Activated T-helper 2 cell treated with anti-CD3 and anti-CD28 coated beads, Interferon-gamma antibody, Interleukin-2, Interleukin-4, amounts not matched to agents 10 μg/mL and 5 μg/mL and 100 μg/mL, durations not matched to agents 14 hours and 24 hours and 36 hours (primary cell): ENCODE results near the gene AUTS2. TPM values are rescaled to one million over a fixed set of nuclear protein-coding genes. Genes with fewer than 3 reads are reported as not detected.

Source experiments
- DNase-seq: peaks from one replicate; pipeline ENCODE4 v3.0.0; 2021; ENCODE audit warnings: low spot score
- H3K27ac Mint-ChIP-seq: one replicate; pipeline ENCODE4 v1.8.0; 2021; ENCODE audit warnings: mixed read lengths
- H3K27me3 Mint-ChIP-seq: one replicate; pipeline ENCODE4 v1.8.0; 2021; ENCODE audit warnings: low read depth, mixed read lengths
- H3K36me3 Mint-ChIP-seq: one replicate; pipeline ENCODE4 v1.8.0; 2021; ENCODE audit warnings: low read depth, mixed read lengths
- H3K4me1 Mint-ChIP-seq: one replicate; pipeline ENCODE4 v1.8.0; 2021; ENCODE audit warnings: low read depth, mixed read lengths
- H3K4me3 Mint-ChIP-seq: one replicate; pipeline ENCODE4 v1.8.0; 2021; ENCODE audit warnings: low read depth, mild to moderate bottlenecking, moderate library complexity, mixed read lengths
- H3K9me3 Mint-ChIP-seq: one replicate; pipeline ENCODE4 v1.8.0; 2021; ENCODE audit warnings: mixed read lengths
- intact Hi-C: fragments of 100-400 bp; cut with micrococcal nuclease; formaldehyde crosslinking; loops from one replicate; pipeline ENCODE4 v1.15.1; 2023
- total RNA-seq: library from RNA; stranded (reverse); gene quantifications from 2 replicates; pipeline ENCODE4 v1.2.3, GENCODE V29; 2022

AUTS2 gene
- total RNA-seq, 1 donor from 2014 or later, result 1.1 TPM

DNA sequence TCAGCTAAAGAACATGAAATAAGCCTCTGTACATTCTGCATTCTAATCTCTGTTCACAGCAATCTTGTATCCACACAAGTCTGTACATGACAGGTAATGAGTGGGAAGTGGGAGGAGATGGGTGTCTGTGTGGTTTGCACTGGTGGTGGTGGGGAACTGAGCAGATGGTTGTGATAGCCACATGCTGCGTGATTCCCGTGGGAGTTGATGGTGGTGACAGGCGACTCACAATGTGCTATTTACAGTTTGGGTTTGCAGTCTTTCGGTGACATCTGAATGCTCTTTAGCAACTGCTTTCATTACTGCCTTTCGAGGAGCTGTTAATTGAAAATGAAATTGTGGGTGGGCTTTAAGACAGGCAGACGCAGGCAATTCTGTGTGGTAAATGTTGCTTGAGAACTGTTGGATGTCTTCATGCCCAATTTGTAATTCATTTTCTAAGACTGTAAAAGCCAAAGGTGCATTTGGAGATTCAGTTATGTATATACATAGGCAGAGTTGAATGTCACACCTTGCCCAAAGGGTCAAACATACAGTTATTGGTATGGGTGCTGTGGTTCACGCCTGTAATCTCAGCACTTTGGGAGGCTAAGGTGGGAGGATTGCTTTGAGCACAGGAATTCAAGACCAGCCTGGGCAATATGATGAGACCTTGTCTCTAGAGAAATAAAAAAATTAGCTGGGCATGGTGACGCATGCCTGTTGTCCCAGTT is 308.2 kb downstream of the AUTS2 start:
- no peaks in the 10 kb centered on the region for H3K36me3 Mint-ChIP-seq
- no peak for DNase-seq
- no peak overlapping the region for H3K4me3 Mint-ChIP-seq
- no peaks in the 10 kb centered on the region for H3K27me3 Mint-ChIP-seq
- H3K4me1 Mint-ChIP-seq, result no peaks in the 10 kb centered on the region
- intact Hi-C loops, result no loop called here
- no peak overlapping the region for H3K27ac Mint-ChIP-seq
- H3K9me3 Mint-ChIP-seq, result no peaks in the 10 kb centered on the region

DNA sequence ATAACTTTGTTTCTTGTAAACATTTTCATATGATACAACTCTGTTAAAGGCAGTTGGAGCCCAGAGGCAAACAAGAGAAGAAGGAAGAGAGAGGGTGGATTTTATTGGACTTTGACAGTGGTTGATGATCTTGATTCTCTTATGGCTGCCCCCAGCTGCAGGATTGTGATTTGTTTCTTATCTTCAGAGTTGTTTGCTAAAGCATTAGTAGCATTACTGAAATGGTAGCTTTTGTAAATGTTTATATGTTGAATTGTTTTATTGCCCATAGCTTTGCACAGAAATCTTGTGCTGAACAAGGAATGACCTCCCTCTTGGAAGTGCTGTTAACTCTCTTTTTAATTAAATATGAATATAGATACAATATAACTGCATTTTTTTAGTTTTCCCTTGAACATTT is 309.4 kb downstream of the AUTS2 start:
- Mint-ChIP-seq H3K9me3 (peaks cover 3% of the 10 kb centered on the region), H3K27ac (no peak overlapping the region), H3K27me3 (no peaks in the 10 kb centered on the region), H3K4me3 (no peak overlapping the region), H3K4me1 (no peaks in the 10 kb centered on the region), H3K36me3 (no peaks in the 10 kb centered on the region)
- DNase-seq, result no peak
- intact Hi-C loops, result no loop called here

- intact Hi-C loops, result no loop called here
- peaks cover 4% of the 10 kb centered on the region for H3K9me3 Mint-ChIP-seq
- H3K27me3 Mint-ChIP-seq, result no peaks in the 10 kb centered on the region
Observed at GRCh38 chr7:69908454-69908853, 310.2 kb downstream of the AUTS2 start.

DNA sequence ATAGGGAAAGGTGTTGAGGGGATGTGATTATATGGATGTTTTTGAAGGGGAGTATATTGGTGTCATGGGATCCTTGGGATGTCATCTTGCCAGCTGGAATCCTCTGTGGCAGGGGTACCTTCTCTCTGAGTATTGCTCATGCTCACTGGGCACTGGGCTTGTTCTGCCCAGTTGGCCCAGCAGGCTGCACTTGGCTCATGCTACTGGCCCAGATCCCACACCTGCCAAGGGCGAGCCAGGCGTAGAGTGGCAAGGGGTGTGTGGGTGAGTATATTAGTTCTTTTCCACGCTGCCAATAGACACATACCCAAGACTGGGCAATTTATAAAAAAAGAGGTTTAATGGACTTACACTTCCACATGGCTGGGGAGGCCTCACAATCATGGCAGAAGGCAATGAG is 311.9 kb downstream of the AUTS2 start:
- Mint-ChIP-seq H3K36me3 (no peaks in the 10 kb centered on the region), H3K27me3 (no peaks in the 10 kb centered on the region), H3K27ac (no peak overlapping the region), H3K4me1 (no peaks in the 10 kb centered on the region), H3K9me3 (peaks cover 4% of the 10 kb centered on the region), H3K4me3 (no peak overlapping the region)
- DNase-seq, result no peak
- intact Hi-C loops, result no loop called here

More at GRCh38 chr7:69908454-69908853, 310.2 kb downstream of the AUTS2 start:
- no peak overlapping the region for H3K27ac Mint-ChIP-seq
- no peaks in the 10 kb centered on the region for H3K36me3 Mint-ChIP-seq
- no peaks in the 10 kb centered on the region for H3K4me1 Mint-ChIP-seq
- H3K4me3 Mint-ChIP-seq, result no peak overlapping the region
- DNase-seq, result no peak

- intact Hi-C loops, result no loop called here
- no peaks in the 10 kb centered on the region for H3K27me3 Mint-ChIP-seq
- peaks cover 4% of the 10 kb centered on the region for H3K9me3 Mint-ChIP-seq
- no peak for DNase-seq
- H3K4me1 Mint-ChIP-seq, result no peaks in the 10 kb centered on the region
- H3K36me3 Mint-ChIP-seq, result no peaks in the 10 kb centered on the region
- H3K27ac Mint-ChIP-seq, result no peak overlapping the region
- H3K4me3 Mint-ChIP-seq, result no peak overlapping the region
Observed at GRCh38 chr7:69911337-69911736, 313.1 kb downstream of the AUTS2 start.

- Mint-ChIP-seq H3K36me3 (no peaks in the 10 kb centered on the region), H3K27ac (no peak overlapping the region), H3K27me3 (no peaks in the 10 kb centered on the region), H3K4me1 (no peaks in the 10 kb centered on the region), H3K4me3 (no peak overlapping the region), H3K9me3 (peaks cover 4% of the 10 kb centered on the region)
- DNase-seq, result no peak
- intact Hi-C loops, result no loop called here
Observed at GRCh38 chr7:69912141-69912540, 313.9 kb downstream of the AUTS2 start.

DNA sequence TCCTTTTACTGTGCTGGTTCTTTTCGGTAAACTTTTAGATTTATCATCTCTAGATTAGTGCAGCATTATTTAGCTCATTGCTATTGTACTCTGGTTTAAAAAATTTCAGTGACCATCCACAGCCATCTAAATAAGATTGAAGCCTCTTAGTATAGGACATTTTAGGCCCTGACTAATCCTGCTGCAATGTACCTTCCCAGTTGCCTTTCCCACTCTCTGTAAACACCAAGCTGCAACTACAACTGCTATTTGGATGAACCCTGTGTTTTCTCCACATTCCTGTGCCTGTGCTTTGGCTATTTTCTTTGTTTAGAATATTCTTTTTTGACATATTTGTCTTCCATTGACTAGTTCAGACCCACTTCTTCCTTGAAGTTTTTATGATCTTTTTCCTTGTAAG is 314.6 kb downstream of the AUTS2 start:
- H3K4me1 Mint-ChIP-seq, result no peaks in the 10 kb centered on the region
- H3K27me3 Mint-ChIP-seq, result no peaks in the 10 kb centered on the region
- no peaks in the 10 kb centered on the region for H3K36me3 Mint-ChIP-seq
- H3K27ac Mint-ChIP-seq, result no peak overlapping the region
- H3K4me3 Mint-ChIP-seq, result no peak overlapping the region
- DNase-seq, result no peak
- intact Hi-C loops, result no loop called here
- H3K9me3 Mint-ChIP-seq, result peaks cover 4% of the 10 kb centered on the region

GRCh38 chr7:69919426-69920111 is 321.3 kb downstream of the AUTS2 start:
- no peaks in the 10 kb centered on the region for H3K27me3 Mint-ChIP-seq
- intact Hi-C loops, result no loop called here
- DNase-seq, result no peak
- no peaks in the 10 kb centered on the region for H3K36me3 Mint-ChIP-seq
- no peaks in the 10 kb centered on the region for H3K9me3 Mint-ChIP-seq
- H3K27ac Mint-ChIP-seq, result no peak overlapping the region
- H3K4me1 Mint-ChIP-seq, result no peaks in the 10 kb centered on the region
- H3K4me3 Mint-ChIP-seq, result no peak overlapping the region

DNA sequence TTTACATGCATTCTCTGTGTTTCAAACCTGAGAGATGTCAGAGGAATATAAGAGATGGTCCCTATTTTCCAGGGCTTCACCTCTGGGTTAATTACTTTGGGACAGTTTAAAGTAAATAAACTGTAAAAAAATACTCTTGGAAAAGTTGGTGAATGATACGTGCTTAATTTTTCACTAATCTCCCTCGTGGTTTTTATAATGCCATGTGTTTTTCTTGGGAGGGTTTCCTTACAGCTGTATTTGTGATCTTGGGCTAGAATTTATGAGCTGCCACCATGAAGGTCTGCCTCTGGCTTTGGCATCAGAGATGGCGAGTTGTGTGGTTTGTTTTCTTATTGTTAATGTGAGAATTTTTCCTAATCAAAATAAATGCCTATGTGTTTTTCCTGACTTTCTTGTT is 322.5 kb downstream of the AUTS2 start:
- H3K9me3 Mint-ChIP-seq, result no peaks in the 10 kb centered on the region
- no peaks in the 10 kb centered on the region for H3K4me1 Mint-ChIP-seq
- H3K27me3 Mint-ChIP-seq, result no peaks in the 10 kb centered on the region
- H3K27ac Mint-ChIP-seq, result no peak overlapping the region
- H3K36me3 Mint-ChIP-seq, result no peaks in the 10 kb centered on the region
- no peak overlapping the region for H3K4me3 Mint-ChIP-seq
- intact Hi-C loops, result no loop called here
- DNase-seq, result no peak

- no peak overlapping the region for H3K27ac Mint-ChIP-seq
- no peak overlapping the region for H3K4me3 Mint-ChIP-seq
- intact Hi-C loops, result no loop called here
- no peaks in the 10 kb centered on the region for H3K9me3 Mint-ChIP-seq
- no peak for DNase-seq
- no peaks in the 10 kb centered on the region for H3K4me1 Mint-ChIP-seq
- H3K36me3 Mint-ChIP-seq, result no peaks in the 10 kb centered on the region
- no peaks in the 10 kb centered on the region for H3K27me3 Mint-ChIP-seq
Observed at GRCh38 chr7:69922026-69922803, 323.9 kb downstream of the AUTS2 start.

DNA sequence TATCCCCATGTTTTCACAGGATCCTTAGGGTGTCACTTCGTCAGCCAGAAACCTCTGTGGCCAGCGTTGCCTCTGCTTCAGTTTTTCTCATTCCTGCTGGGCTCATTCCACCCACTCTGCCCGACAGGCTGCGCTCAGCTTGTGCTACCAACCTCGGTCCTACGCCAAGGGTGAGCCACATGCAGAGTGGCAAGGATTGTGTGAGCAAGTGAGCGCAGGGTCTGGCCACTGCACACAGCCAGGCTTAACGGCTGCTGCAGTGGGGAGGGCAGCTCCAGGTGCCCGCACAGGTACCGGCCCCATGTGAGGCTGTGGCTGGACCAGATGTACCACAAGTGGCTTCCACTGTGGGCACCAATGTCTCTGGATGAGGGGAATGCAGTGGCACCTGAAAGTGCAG is 329.2 kb downstream of the AUTS2 start:
- no peak for DNase-seq
- H3K4me3 Mint-ChIP-seq, result no peak overlapping the region
- intact Hi-C loops, result no loop called here
- no peaks in the 10 kb centered on the region for H3K36me3 Mint-ChIP-seq
- no peaks in the 10 kb centered on the region for H3K4me1 Mint-ChIP-seq
- no peaks in the 10 kb centered on the region for H3K27me3 Mint-ChIP-seq
- H3K9me3 Mint-ChIP-seq, result no peaks in the 10 kb centered on the region
- H3K27ac Mint-ChIP-seq, result no peak overlapping the region

DNA sequence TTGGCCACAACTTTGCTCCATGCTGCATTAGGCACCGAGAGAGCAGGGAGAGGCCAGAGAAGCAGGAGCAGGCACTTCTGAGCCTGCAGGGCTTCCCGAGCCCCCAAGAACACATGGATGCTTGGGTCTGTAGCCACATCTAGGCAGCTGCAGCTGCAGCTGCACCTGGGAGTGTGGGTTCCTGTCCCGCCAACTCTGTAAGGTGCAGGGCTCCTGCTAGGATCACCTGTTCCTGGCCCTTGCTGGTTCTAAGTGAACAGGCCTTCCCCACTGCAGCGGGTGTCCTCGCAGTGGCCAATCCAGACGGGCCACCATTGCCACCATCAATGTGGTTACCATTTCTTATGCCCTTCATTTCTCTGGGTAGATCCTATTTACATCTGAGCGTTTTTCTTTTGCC is 330.3 kb downstream of the AUTS2 start:
- Mint-ChIP-seq H3K27ac (no peak overlapping the region), H3K4me3 (no peak overlapping the region), H3K36me3 (no peaks in the 10 kb centered on the region), H3K9me3 (no peaks in the 10 kb centered on the region), H3K27me3 (no peaks in the 10 kb centered on the region), H3K4me1 (no peaks in the 10 kb centered on the region)
- intact Hi-C loops, result no loop called here
- DNase-seq, result no peak

DNA sequence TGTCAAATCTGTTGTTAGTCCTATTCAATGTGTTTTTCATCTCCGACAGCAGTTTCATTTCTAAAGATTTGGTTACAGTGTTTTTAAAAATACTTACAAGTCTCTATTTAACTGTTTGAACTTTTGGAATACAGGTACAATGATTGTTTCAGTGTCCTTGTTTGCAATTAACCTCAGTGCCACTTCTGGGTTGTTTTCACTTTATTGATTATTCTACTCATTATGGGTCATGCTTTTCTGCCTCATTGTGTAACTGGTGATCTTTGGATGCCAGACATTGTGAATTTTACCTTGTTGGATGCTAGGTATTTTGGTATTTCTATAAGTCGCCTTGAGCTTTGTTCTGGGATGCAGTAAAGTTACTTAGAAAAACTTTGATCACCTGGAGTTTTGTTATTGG is 331.3 kb downstream of the AUTS2 start:
- no peak overlapping the region for H3K27ac Mint-ChIP-seq
- no peaks in the 10 kb centered on the region for H3K36me3 Mint-ChIP-seq
- H3K4me3 Mint-ChIP-seq, result no peak overlapping the region
- intact Hi-C loops, result no loop called here
- H3K9me3 Mint-ChIP-seq, result no peaks in the 10 kb centered on the region
- DNase-seq, result no peak
- H3K4me1 Mint-ChIP-seq, result no peaks in the 10 kb centered on the region
- H3K27me3 Mint-ChIP-seq, result no peaks in the 10 kb centered on the region
